OCI-M1 (cell line): ENCODE measurements around the gene NODAL.
A peak's percentile ranks its signal among the peaks of the same experiment; 100 is the strongest.

Experiments
- DNase-seq: peaks from one replicate; lab custom pipeline; 2025; lab: John Stamatoyannopoulos, UW

Gene NODAL

GRCh38 chr10:70462349-70462984, 21.0 kb upstream of the NODAL start:
- no peak for DNase-seq

DNA sequence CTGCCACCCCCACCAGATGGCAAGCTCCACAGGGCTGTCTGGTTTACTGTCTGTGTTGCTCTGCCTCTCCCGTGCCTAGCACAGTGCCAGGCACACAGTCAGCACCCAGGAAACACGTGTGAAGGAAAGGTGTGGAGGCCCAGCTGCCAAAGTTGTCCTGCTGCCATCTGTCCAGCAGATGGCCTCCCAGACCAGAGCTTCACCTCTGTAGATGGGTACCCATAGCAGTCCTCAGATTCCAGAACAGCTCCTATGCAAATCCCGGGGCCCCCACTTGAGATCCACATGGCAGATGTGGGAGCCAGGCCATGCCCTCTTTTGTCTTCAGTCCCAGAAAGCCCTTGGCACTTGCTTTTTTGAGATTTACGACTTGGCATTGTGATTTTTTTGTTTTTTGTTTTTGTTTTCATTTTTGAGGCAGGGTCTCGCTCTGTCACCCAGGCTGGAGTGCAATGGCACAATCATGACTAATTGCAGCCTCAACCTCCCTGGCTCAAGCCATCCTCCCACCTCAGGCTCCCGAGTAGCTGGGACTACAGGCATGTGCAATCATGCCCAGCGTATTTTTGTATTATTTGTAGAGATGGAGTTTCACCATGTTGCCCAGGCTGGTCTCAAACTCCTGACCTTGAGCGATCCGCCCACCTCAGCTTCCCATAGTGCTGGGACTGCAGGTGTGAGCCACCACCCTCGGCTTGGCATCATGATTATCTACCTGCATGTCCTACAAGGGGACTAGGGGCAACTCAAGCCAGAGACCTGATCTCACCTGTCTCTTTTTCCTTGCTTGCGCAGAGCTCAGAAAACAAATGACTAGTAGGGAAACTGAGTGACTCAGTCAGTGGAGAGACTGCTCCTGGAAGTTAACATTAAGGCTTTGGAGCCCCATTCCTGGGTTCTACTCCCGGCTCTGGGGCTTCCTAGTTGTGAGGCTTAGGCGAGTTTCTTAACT, 20.2 kb upstream of the NODAL start:
- peak; percentile 70 for DNase-seq

DNA sequence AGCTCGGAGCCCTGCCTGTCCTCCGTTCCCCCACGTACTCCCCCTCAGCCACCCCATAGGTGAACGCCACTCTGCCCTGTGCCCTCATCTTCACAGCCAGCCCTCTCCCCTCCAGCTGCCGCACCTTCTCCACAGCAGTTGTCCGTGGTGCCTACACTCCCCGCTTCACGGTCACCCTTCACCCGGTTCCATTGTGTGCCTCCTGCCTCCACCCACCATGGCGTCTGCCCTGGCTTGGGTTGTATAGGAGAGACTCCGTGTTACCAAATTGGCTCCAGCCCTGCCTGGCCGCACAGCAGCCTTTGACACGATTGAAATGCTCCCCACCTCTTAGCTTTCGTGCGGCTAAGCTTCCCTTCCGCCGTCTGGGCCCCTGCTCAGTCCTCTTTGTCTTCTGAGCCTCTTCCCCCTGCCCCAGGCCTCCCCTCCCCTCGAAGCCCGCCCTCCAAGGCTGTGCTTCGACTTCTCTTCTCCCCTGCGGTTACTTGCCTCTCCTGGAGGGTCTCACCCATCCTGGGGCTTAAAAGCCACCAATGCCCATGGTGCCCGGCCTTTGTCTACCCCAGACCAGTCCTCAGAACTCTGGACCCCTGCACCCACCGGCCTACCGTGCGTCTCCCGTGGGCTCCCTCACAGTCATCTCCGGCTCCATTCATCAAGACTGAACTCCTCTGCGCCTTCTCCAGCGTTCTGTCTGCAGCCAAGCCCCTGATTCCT, 18.5 kb upstream of the NODAL start:
- no peak for DNase-seq

GRCh38 chr10:70459061-70459773, 17.7 kb upstream of the NODAL start:
- DNase-seq: no peak

GRCh38 chr10:70458329-70459060, 17.0 kb upstream of the NODAL start:
- no peak for DNase-seq

GRCh38 chr10:70457759-70458305, 16.4 kb upstream of the NODAL start:
- no peak for DNase-seq

GRCh38 chr10:70456164-70456563, 14.7 kb upstream of the NODAL start:
- DNase-seq: no peak

DNA sequence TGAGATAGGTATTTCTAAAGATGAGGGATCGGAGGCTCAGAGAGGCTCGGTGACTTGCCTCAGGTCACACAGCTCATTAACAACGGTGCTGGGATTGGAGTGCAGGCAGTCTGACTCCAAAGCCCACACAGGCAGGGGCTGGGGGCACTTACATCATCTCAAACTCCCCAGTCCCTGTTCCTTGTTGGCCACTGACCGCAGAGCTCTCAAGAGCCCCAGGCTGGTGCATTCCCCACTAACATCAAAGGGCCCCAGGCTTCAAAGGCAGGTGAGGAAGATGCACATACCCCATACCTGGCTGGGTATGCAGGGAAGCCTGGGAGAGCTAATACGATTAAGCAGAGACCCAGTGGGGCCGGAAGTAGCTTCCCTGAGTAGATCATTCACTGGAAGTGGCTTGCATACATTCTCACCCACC, 13.7 kb upstream of the NODAL start:
- no peak for DNase-seq

GRCh38 chr10:70448236-70448635, 6.8 kb upstream of the NODAL start:
- no peak for DNase-seq

GRCh38 chr10:70445718-70446657, 4.5 kb upstream of the NODAL start:
- no peak for DNase-seq

DNA sequence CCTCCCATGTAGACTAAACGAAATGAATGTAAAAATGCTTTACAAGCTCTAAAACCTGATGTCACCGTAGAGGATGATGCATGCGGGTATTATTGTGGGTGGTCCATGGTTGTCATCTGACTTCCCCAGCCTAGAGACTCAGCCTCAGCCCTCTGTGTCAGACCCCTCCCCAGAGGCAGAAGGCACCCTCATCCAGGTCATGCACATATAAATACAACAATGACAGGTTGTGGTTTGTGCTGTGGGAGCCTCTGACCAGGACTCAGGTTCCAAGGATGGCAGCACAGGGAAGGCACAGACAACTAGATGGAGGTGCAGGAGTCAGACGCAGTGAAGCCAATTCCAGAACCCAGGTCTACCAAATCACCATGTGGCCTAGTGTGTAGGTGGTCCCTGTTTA, 3.3 kb upstream of the NODAL start:
- no peak for DNase-seq

DNA sequence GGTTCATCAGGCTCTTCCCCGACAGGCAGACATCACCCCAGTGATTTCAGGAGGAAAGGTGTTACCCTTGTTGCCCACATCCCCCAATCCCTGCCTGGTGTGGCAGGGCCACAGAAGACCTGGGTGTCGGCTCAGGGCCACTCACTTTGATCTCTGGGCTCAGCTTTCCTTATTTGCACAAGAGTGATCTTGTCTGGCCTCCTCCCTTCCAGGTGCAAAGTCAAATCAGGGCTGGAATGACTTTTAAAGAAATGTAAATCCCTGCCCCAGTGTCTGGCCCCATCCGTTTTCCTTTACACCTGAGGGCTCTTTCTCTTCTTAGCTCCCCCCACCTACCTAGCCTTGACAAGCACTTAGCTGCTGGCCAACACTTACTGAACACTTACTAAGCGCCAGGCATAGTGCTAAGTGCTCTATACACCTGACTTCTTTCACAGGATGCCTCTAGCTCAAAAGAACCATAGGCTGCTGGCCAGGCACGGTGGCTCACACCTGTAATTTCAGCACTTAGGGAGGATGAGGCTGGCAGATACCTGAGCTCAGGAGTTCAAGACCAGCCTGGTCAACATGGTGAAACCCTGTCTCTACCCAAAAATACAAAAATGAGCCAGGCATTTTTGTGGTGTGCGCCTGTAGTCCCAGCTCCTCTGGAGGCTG, 979 bp upstream of the NODAL start:
- no peak for DNase-seq

DNA sequence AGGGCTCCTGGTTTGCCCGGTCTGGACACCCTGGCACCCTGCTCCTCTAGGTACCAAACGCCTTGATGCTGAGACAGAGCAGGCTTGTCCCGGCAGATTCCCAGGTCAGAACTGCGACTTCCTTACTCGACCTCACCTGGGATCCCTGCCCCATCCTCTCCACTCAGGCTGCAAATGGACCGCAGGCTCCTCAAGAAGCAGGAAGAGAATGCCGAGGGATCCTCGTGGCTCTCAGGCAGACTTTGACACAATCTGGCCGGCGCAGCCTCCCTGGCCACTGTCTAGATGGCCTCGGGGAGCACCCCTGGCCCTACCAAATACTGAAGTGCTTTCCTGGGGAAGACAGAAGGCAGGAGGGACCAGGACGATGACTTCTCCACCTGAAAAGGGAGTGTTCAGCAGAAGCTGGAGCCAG, 421 bp upstream of the NODAL start:
- no peak for DNase-seq

DNA sequence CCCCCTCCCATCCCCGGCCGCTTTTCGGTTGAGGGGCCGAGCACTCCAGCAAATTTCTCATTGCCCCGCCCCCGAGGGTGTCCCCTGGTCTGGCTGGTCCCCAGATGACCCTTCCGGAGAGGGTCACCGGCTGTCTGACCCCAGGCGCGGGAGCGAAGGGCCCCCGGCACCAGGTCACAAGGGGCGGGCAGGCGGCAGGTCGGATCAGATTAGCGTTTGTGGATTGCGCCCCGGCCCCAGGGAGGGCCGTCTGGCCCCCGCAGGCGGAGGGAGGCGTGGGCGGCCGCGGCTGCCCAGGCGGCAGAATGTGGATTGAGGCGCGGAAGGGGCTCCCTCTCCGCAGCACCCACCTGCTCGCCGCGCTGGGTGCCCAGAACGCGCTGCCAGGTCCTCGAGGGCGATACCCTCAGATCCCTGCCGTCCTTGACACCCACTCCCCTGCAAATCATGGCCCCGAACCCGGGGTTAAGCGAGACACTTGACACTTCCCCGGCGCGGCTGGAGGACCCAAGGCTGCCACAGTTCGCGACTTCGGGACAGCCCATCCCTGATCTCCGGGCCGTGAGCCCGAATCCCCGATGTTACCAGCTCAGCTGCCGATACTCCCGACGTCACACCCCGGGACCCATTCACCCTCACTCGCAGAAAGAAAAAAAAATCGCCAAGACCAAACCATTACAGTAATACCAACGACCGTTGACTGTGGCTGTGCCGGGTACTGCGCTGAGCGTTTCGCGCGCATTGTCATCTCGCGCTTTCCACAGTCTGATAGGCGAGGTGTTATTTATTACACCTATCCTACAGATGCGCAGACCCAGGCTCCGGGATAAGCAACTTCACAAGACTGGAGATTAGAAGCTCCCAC, 953 bp downstream of the NODAL start:
- no peak for DNase-seq

GRCh38 chr10:70437721-70438120, 3.8 kb downstream of the NODAL start:
- no peak for DNase-seq

GRCh38 chr10:70435241-70436085, 6.0 kb downstream of the NODAL start:
- DNase-seq: no peak

DNA sequence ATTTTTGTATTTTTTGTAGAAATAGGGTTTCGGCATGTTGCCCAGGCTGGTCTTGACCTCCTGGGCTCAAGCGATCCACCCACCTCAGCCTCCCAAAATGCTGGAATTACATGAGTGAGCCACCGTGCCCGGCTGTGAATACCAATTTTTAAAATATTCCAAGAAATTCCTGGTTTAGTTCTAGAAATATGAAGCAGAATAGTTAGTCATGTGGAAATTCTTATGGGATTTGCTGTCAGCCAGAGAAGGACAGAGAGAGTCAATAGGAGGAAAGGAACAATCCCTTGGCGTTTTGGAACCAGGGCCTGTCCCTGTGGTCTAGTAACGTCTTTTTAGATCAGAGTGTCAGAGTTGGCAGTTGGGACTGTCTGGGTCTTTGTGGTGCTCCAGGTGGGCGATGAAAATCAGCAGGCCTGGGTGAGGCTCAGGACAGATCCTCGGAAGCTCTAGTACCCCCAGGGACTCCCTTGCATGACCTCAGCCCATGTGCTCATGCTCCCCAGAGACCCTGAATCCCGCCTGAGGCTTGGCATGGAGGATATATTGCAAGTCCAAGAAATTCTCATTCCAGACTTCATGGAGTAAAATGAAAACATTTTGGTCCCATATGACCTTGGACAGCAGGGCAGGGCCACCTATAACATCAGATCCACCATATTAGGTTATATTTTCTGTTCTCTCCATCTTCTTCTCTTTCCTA, 7.8 kb downstream of the NODAL start:
- DNase-seq: no peak
